ENCODE results near the gene RAMACL.

DNA sequence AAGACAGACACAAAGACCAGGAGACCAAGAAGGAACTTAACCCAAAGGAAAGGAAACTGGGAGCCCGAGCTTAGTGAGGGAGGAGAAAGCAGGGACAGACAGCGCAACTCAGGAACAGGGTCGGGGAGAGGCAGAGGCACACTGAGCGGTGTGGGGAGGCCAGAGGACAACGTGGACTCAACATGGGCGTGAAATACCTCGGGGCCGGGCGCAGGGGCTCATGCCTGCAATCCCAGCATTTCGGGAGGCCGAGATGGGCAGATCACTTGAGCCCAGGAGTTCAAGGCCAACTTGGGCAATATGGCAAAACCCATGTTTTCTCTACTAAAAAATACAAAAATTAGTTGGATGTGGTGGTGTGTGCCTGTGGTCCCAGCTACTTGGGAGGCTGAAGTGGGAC lies 46.3 kb upstream of the RAMACL start:
- TF ChIP-seq, protein P1, sequence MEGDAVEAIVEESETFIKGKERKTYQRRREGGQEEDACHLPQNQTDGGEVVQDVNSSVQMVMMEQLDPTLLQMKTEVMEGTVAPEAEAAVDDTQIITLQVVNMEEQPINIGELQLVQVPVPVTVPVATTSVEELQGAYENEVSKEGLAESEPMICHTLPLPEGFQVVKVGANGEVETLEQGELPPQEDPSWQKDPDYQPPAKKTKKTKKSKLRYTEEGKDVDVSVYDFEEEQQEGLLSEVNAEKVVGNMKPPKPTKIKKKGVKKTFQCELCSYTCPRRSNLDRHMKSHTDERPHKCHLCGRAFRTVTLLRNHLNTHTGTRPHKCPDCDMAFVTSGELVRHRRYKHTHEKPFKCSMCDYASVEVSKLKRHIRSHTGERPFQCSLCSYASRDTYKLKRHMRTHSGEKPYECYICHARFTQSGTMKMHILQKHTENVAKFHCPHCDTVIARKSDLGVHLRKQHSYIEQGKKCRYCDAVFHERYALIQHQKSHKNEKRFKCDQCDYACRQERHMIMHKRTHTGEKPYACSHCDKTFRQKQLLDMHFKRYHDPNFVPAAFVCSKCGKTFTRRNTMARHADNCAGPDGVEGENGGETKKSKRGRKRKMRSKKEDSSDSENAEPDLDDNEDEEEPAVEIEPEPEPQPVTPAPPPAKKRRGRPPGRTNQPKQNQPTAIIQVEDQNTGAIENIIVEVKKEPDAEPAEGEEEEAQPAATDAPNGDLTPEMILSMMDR (IDR thresholded peaks at IDR 0.05; ENCODE audit: insufficient read depth, low read depth, low read length) = no peak
- no peak for TF ChIP-seq EZH2 (IDR thresholded peaks at IDR 0.05; ENCODE audit: insufficient read depth, low read length)

Measured in astrocyte (in vitro differentiated cells and primary cell).